Measurements from ENCODE around the gene LRRC71. TPM values are rescaled to one million over a fixed set of nuclear protein-coding genes. Genes with fewer than 3 reads are reported as not detected.

Gene LRRC71
- total RNA-seq, 1 donor from 2014 or later = not detected

- H3K9me3 ChIP-seq = no peaks in the 10 kb centered on the region
- peaks cover 0 to 61% of the 10 kb centered on the region in 2 donors for H3K36me3 ChIP-seq
Measured at GRCh38 chr1:156975084-156975483, 54.7 kb downstream of the LRRC71 start.

DNA sequence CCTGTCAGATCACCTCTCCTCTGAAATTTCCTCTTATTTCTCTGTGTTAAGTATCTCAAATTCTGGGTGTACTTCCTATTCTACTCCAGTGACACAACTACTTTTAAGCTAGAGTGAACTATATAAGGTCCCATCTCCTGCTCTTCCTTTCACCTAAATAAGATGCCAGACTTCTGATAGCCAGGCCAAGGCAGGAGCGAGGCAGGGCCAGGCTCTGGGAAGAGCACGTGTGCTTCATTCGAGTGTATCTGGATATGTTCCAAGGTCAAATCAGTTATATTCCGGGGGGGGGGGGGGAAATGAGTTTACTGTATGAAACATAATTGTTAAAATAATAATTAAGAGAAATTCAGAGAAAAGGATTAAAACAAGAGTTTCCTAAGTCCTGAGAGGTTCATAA lies 60.1 kb downstream of the LRRC71 start:
- Histone ChIP-seq H3K36me3 (peaks cover 0 to 59% of the 10 kb centered on the region in 2 donors), H3K27ac (no peak overlapping the region), H3K4me3 (no peak overlapping the region), H3K9me3 (no peaks in the 10 kb centered on the region), H3K27me3 (no peaks in the 10 kb centered on the region), H3K4me1 (no peaks in the 10 kb centered on the region)
- DNase-seq (ENCODE audit: extremely low spot score in 2 of 2) = no peak
- TF ChIP-seq POLR2A (IDR thresholded peaks at IDR 0.05) = no peak
- TF ChIP-seq CTCF (IDR thresholded peaks at IDR 0.05) = no peak
- no peak for TF ChIP-seq POLR2AphosphoS5 (IDR thresholded peaks at IDR 0.05; ENCODE audit: insufficient read depth in 1 of 2, low read depth in 1 of 2)
- intact Hi-C loops (cut with DNase I) = no loop called here

More at GRCh38 chr1:156975084-156975483, 54.7 kb downstream of the LRRC71 start:
- Histone ChIP-seq H3K27me3 (no peaks in the 10 kb centered on the region), H3K4me3 (no peak overlapping the region), H3K27ac (no peak overlapping the region), H3K4me1 (no peaks in the 10 kb centered on the region)
- intact Hi-C loops (cut with DNase I) = no loop called here
- no peak for DNase-seq (ENCODE audit: extremely low spot score in 2 of 2)
- TF ChIP-seq POLR2AphosphoS5 (IDR thresholded peaks at IDR 0.05; ENCODE audit: insufficient read depth in 1 of 2, low read depth in 1 of 2) (no peak), POLR2A (IDR thresholded peaks at IDR 0.05) (no peak), CTCF (IDR thresholded peaks at IDR 0.05) (no peak)

MicroRNAs encoded within 50 kb of the gene (microRNA counts, 767-probe panel; counts per million panel counts)
- microRNA hsa-miR-765 = 238 to 261 counts per million in 2 donors

Small RNAs within 50 kb of the gene (microRNA-seq; reads per million reads assigned to microRNA genes)
- not detected for gene MIR765 (ENCODE audit: borderline number of aligned reads, borderline replicate concordance)

Small RNAs within 50 kb of the gene (small RNA-seq; reads per million reads assigned to genes)
- gene MIR765 = not detected

Other genes starting within 250 kb of the LRRC71 start
- 16.0 TPM for gene NES, start 243.2 kb upstream of the LRRC71 start, total RNA-seq
- 97.7 TPM for gene CRABP2, start 215.0 kb upstream of the LRRC71 start, total RNA-seq
- 17.7 TPM for gene METTL25B, start 192.2 kb upstream of the LRRC71 start, total RNA-seq
- gene ISG20L2, start 191.9 kb upstream of the LRRC71 start, total RNA-seq = 12.8 TPM
- gene MRPL24, start 179.5 kb upstream of the LRRC71 start, total RNA-seq = 40.0 TPM
- gene HDGF, start 169.0 kb upstream of the LRRC71 start, total RNA-seq = 154 TPM
- 30.4 TPM for gene PRCC, start 153.1 kb upstream of the LRRC71 start, total RNA-seq
- 4.9 TPM for gene SH2D2A, start 103.8 kb upstream of the LRRC71 start, total RNA-seq
- gene INSRR, start 61.5 kb upstream of the LRRC71 start, total RNA-seq = not detected
- gene NTRK1, start 59.8 kb upstream of the LRRC71 start, total RNA-seq = 2.9 TPM
- 11.5 TPM for gene PEAR1, start 26.9 kb upstream of the LRRC71 start, total RNA-seq
- gene ARHGEF11, start 125.1 kb downstream of the LRRC71 start, total RNA-seq = 29.2 TPM
- gene ETV3L, start 179.2 kb downstream of the LRRC71 start, total RNA-seq = not detected
- gene ETV3, start 217.8 kb downstream of the LRRC71 start, total RNA-seq = 37.3 TPM